Stimulated activated CD4-positive, alpha-beta T cell treated with anti-CD3 and anti-CD28 coated beads, Interleukin-4, amount 100 ng/mL, for 1 hour (primary cell): Measurements from ENCODE around the gene TRRAP.

Source experiments
- DNase-seq: peaks from one replicate; pipeline ENCODE4 v3.0.0-alpha.2; 2020

Gene TRRAP

DNA sequence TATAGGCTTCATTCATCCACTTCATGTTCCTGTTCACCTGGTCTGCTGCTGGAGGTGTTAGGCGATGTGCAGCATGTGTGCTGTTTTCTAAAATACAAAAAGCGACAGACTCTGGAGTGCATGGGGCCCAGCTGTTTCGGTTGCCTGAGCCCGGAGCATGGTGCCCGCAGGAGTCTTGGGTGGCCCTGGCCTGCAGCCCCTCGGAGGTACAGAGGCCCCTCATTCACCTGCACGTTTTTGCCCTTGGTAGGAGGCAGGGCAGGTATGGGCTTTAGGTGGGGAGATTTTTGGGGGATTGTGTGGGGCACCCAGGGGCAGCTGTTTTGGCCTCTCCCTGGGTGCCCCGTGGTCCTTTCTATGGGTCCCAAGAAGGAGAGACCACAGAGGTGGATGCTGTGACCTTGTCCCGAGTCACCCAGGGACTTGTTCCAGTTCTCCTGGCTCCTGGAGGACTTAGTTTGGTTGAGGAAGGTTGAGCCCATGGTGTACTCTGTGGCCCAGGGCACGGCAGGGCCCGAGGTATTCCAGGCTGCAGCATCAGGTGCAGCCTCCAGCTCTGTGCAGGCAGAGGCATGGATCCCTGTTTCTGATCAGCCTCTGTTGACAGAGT lies 130.7 kb downstream of the TRRAP start:
- DNase-seq, result no peak

DNA sequence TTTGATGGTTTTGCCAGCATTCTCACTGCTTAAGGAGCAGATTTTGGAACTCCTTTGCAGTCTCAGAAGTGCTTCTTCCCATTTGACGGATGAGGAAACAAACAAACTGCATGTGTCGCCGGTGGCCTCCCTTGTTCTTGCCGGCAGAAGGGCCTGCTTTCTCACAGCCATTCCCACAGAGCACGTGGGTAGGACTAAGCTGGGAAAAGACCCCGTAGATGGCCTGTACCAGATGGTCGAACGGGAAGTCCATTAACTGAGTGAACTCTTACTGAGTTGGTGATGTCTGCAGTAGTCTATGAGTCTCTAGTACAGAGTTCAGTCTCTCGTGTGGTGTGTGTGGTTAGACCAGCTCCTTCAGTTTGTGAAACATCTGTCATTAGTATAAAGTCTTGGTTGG lies 131.9 kb downstream of the TRRAP start:
- no peak for DNase-seq

DNA sequence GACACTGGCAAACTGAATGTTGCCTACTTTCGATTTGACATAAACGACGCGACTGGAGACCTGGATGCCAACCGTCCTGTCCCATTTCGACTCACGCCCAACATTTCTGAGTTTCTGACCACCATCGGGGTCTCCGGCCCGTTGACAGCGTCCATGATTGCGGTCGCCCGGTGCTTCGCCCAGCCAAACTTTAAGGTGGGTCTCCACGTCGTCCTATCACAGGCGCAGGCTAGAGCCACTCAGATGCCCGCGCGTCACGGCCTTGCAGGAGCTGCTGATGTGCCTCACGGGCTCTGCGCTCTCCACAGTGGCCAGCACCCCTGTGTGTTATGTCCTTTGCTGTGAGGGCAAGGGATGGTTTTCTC lies 133.0 kb downstream of the TRRAP start:
- no peak for DNase-seq

DNA sequence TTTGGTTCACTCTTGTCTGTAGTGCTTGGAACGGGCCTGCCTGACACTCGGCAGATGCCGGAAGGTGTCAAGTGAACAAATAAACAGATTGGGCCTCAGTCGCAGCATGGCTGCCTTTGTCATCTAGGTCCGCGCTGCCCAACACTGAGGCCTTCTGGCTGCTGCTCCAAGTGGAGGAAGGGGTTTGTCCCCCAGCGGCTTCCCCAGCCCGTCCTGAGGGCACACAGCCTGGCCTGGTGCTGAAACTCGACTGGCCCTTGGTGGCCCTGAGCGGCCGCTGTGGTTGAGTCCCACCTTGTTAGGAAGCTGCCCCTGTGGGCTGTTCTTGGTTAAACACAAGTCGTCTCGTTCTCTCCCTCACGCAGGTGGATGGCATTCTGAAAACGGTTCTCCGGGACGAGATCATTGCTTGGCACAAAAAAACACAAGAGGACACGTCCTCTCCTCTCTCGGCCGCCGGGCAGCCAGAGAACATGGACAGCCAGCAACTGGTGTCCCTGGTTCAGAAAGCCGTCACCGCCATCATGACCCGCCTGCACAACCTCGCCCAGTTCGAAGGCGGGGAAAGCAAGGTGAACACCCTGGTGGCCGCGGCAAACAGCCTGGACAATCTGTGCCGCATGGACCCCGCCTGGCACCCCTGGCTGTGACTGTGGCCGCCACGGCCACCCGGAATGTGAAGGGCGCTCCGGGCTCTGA lies 133.5 kb downstream of the TRRAP start:
- DNase-seq, result no peak

DNA sequence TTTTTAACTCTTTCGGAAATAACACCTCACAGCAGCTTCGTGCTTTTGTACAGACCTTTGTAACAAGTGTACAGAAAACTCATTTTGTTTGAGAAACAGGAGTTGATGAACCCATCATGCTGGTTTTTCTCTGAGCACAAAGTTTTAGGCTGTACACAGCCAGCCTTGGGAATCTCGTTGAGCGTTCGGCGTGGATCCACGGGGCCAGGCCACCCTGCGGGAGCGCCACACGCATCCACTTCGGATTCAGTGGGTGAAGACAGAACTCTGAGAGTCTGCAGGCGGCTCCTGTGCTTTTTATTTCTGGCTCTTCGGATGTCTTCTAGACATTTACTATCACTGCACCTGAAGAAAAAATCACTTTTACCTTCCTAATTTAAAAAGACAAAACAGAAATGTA lies 134.4 kb downstream of the TRRAP start:
- DNase-seq, result no peak

DNA sequence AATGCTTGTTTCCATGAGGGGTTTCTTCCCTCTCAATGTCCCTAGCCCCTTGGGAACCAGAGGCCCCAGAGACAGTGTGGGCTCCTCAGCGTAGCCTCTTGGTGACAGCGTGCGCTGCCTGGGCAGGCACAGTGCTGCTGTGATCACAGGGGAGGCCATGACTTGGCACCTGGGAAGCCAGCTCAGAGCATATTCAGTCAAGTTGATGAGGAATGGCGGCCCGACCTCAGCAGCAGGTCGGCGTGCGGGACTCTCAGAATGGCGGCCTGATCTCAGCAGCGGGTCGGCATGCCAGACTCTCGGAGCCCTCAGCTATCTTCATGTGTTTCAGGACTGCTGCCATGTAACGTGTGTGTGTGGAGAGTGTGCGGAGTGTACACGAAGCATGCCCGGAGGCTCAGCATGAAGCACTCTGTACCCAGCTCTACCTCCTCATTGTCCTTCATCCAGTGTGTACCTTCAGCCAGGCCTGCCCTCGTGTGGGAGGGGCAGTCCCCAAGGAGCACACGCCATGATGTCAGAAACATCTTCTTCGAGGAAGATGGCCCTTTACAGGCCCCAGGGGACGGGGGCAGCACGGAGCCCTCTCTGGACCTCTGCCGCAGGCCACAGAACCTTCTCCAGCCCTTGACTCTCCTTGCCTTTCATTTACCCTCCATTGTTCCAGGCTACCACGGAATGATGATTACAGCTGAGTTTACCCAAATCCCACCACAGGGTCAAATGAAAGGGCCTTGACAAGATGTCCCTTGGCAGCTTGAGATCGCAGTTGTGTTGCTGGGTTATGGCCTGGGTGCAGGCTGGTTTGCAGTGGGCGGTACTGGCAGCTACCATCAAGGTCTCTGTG lies 135.2 kb downstream of the TRRAP start:
- DNase-seq, result no peak

DNA sequence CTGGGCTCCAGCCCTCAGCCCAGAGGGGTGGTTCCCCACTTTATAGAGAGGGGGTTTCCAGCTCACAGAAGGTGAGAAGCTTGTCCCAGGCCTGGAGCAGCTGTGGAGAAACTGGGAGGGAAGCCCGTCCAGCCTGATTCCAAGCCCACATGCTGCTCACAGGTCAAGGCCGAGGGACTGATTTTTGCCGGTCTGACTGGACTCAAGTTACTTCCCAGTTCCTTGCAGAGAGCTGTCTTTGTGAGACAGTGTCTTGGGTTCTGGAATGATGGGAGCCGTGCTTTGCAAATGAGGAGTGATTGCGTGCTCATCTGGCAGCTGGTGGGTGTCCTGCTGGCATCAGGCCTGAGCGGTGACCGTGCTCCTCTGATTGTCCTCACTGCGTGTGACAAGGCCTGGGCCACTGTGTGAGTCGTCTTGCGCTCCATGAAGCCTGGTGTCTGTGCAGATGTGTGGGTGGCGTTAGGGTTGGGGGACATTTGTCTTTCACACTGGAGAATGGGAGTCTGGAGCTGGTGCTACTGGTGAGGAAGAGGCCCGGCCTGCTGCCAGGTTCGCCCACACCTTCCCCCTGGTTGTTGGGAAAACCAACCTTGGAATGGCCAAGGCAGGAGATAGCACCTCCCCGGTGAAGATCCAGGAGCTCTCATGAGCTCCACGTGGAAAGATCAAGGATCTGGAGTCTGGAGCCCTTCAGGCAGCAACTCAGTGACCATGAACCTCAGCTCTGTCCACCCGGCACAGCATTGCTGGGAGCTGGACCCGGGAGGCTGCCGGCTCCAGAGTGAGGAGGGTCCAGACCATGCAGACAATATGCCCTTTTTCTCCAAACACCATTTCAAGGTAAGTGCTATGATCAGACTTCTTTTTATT lies 136.0 kb downstream of the TRRAP start:
- DNase-seq, result no peak

DNA sequence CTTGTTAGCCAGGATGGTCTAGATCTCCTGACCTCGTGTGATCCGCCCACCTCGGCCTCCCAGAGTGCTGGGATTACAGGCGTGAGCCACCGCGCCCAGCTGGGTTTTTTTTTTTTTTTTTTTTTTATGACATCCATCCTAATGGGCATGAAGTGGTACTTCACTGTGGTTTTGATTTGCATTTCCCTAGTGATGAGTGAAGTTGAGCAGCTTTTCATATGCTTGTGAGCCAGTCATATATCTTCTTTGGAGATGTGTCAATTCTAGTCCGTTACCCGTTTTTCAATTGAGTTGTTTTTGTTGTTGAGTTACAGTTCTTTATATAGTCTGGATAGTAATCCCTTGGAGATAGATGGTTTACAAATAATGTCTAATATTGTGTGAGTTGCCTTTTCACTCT lies 137.9 kb downstream of the TRRAP start:
- no peak for DNase-seq

DNA sequence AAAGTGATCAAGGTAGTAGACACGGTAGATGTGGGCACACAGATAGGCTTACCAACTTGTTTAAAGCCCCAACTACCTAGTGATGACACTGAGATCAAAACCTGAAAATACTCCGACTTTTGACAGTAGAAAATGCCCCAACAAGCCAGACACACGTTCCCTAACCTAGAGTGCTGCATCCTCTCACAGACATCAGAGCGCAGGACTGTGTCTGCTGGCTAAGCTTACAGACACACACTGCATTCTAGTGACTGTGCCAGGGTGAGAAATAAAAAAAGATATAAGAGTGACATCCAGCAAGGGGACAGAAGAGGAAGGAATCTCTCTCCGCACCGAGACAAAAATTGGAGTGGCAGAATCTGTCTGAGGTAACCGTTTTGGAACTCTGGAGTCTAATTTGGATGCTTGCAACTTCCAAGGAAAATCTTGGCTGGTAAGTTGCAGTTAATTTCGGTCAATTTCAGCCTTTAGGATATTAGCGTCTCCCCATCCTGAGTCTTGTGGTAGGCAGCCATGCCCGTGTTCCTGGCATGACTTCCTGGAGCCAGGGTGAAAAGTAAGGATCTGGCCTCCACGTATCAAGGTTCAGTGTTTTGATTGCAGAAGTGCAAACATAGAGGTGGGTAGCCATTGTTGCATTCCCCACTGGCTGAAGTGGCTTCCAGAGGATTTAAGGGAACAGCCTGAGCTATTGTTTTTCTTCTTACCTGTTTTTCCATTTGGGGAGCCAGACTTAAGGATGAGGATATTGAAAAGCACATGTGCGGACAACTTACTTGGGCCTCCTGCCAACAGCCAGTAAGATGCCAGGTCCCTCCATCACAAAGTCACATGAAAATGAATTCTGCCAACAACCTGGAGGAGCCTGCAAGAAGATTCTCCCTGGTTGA lies 141.4 kb downstream of the TRRAP start:
- DNase-seq, result no peak

DNA sequence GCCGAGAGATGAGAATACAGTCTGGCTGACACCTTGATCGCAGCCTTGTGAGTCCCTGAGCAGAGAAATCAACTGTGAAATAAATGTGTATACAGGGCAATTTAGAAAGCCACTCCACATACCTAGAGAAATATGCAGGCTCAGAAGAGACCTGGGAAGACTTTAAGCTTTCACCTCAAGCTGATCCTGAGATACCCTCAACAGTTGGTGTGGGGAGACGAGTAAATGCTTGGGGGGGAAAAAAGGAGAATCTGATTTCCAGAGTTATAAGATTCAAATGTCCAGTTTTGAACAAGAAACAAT lies 142.0 kb downstream of the TRRAP start:
- no peak for DNase-seq

DNA sequence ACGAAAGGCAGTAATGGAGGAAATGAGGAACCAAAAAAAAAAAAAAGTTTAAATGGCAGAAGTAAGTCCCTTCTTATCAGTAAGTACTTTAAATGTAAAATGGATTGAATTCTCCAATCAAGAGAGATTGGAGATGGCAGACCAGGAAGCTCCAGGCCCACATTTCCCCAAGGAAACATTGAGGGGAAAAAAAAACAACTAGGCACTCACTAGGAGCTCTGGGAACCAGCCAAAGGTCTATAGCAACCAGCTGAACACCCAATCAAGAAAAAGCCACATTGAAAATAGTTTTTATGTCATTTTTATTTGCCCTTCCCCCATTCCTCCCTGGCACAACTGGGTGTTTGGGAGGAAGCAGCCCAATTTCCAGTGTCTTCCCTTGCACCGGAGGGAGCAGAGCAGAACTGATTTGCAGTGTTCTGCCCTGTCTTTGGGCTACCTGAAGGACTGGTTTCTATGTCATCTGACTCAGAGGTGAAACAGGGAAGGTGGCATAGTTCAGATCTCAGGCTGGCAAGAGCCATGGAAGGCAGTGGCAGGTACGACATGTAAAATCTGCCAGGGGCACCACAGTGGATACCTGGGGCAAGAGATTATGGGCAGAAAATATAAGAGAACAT lies 143.7 kb downstream of the TRRAP start:
- no peak for DNase-seq

DNA sequence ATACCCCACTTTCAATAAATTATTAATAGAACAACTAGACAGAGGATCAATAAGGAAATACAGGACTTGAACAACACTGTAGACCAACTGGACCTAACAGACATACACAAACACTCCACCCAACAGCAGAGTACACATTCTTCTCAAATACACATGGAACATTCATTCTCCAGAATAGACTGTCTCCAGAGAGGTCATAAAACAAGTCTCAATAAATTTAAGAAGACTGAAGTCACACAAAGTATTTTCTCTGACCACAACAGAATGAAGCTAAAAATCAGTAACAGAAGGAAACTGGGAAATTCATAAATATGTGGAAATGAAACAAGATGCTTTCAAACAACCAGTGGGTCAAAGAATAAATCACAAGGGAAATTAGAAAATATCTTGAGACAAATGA lies 145.7 kb downstream of the TRRAP start:
- DNase-seq, result no peak

DNA sequence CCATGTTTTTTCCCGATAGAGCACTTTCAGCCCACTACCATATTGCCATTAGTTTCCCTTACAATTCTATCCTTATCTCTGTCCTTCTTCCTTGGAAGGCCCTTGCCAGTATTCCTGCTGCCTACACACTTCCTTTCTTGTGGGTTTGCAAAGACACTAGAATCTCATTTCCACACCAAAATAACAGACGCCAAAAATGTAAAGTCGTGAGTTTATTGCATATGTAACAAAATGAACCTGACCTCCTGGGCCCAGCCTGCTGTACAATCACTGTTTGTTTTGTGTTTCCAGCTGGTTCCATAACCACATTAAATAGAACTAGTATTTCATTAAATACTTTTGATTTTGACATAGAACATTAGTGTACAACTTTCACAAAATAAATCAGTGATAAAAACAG lies 148.9 kb downstream of the TRRAP start:
- no peak for DNase-seq

DNA sequence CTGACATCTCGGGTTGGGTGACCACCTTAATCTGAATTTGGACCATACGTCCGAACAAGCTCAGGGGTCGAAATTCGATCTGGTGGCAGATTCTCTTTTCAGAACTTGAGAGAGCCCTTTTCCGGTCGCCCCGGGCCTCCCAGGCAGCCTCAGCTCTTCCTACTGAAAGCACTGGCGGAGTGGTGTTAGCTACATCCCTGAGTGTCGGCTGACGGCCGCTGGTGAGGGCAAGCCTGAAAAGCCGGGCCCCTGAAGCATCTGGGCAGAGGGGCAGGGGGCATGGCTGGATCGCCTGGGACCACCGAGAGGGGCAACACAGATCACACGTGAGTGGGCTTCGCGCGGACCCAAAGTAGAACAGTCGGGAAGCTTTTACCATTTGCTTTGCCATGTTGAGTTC lies 149.5 kb downstream of the TRRAP start:
- no peak for DNase-seq

DNA sequence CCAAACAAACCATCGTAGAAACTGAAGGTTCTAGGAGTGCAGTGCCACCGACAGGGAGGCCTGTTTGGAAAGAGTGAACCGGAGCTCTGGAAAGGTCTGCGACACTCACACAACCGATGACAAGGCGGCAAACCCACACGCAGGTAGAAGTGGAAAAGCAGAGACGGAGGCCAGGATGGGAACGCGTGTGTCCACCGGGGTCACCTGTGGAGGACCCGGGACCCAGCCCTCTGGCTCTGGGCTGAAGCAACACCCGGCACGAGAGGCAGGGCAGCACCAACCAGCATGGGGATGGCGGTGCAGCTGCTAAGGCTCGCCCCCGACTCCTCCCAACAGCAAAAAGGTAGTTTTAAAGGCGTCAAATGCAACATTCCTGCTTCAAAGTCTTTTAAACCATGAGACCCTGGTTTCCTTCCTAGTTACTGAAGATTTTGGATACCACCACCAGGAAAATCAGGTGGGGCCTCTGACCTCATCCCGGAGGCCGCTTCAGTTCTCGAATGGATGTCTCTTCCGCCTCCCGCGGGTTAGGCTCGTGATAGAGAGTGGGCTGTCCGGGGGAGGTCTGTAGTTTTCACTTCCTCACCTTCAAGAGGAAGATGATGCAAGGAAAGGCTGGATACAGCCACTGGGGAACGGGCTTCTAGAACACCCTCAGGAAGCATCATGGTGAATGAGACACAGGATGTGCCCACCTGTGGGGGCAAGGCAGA lies 150.1 kb downstream of the TRRAP start:
- no peak for DNase-seq

DNA sequence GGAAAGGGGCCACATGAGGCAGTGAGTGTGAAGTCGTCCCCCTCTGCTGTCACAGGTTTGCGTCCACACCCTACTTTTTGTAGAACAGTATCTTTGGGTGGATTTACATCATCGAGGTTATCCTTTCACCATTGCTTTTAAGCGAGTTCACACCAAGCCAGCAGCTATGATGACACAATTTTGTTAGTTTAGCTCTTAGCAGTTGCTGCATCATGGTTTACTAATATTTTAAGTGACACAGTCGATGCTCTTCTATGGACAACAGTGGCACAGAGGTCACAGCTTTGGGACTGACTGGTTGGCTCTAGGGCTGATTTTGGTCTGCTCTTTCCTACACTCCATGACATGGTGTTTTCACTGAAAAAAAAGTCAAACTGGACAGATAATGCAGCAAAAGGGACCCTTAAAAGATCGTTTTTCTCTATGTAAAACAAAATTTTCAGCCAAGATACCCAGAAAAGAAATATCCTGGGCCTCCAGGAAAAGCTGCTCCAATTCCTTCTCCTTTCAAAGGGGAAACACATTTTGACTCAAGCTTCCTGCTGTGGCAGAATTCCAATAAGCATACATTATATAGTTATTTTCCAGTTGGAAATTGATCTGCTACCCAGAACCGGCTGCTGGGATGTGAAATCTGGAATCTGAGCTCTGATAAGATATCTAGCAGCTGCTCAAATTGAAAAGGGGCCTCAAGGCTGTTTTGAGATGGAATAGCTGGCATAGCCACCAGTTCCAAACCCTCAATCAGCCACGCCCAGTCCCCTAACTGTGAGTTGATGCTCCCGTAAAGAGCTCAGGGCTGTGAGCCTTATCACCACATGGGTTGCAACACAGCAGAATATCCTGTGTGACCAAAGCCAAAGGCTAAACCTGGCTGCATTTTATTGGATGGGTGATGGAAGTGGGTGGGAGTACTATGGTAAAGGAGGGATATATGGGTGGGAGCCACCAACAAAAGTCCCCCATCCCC lies 151.4 kb downstream of the TRRAP start:
- no peak for DNase-seq

DNA sequence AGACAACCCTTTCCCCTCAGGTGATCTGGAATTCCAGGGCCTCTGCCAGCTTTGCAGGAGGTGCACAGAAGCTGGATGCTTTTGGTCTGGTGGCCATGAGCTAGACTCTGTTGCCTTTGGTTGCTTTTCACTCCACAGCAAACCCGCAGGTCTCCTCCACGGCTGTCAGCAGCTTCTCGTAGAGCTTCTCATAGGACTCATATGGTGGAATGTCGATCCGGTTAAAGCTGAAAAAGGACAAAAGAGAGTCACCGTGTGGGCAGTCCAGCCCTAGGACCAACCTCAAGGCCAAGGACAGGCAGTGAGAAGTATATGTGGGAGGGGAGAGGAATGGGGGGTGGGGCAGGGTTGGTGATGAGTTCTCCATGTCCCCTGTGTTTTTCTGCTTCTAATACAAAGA lies 152.1 kb downstream of the TRRAP start:
- no peak for DNase-seq

DNA sequence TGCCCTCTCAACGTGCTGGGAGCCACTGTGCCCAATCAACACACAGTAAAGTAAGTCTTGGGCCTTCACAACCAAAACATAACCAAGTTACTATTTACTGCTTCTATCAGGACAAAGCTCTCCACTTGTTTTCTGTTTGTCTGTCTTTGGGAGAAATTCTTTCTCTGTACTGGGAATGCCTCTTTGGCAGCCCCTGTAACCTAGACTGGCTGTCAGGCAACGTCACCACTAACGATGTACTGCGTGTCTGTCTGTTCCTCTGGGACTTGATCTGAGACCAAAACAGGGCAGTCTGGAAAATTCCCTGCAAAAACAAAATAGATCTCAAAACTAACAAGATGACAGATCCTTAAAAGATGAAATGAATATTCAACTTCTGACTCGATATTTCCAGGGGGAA lies 152.6 kb downstream of the TRRAP start:
- DNase-seq, result no peak

DNA sequence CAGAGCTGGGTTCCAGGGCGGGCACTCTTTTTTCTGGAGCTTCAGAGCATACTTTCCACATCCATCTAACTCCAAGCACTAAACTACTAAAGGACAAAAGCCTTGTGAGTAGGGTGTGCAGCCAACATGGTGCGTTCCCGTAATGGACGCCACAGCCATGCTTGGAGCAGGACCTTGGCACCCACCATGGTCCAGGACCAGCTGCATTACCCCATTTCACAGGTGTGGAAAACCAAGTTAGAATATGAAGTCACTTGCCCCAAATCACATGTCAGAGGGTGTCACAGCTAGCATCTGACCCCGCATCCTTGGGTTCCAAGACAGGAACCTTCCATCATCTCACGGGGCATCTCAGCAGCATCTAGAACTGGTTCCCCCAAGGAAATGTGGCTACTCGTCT lies 153.2 kb downstream of the TRRAP start:
- DNase-seq, result no peak

DNA sequence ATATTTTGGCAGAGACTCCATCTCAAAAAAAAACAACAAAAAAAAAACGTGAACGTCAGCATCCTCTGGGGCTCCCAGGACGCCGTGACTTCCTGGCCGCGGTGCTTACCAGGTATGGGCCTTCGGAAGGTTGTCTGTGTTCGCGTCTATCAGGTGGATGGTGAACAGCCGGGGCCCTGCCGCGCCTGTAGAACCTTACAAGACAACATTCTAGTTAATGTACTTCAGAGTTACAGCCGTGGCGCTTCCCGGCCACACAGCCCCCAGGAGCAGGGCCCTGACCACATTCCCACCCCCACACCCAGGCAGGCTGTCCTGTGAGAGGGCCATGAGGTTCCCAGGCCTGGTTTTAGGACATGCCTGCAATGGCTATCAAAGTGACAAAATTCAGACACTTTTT lies 154.6 kb downstream of the TRRAP start:
- DNase-seq, result no peak
